K562 (cell line): ENCODE data around the gene VIM. TPM values are rescaled to one million over a fixed set of nuclear protein-coding genes. Genes with fewer than 3 reads are reported as not detected.

Experiments
- CEBPZ ChIP-seq: fragments of 150-350 bp; IDR thresholded peaks from 2 replicates; pipeline ENCODE4 v1.6.1; 2014; ENCODE audit warnings: low read depth, mild to moderate bottlenecking, low read length, borderline replicate concordance
- CHAMP1 ChIP-seq: fragments of 450-650 bp; IDR thresholded peaks from 2 replicates; pipeline ENCODE4 v1.6.1; 2016; ENCODE audit warnings: mild to moderate bottlenecking
- CREB3 ChIP-seq: fragments of 450-650 bp; conservative IDR thresholded peaks from 2 replicates; pipeline ENCODE4 v1.6.1; 2016; ENCODE audit warnings: missing genetic modification characterization, low read depth, mild to moderate bottlenecking, missing compliant biosample characterization, moderate library complexity
- DLX4 ChIP-seq: fragments of 250-450 bp; sonication (Bioruptor Pico); IDR thresholded peaks from 2 replicates; pipeline ENCODE4 v1.6.1; 2021; ENCODE audit warnings: mild to moderate bottlenecking
- ETS1 ChIP-seq: conservative IDR thresholded peaks from 2 replicates; pipeline ENCODE4 v1.6.1; 2011; ENCODE audit warnings: low read depth, mild to moderate bottlenecking, low read length; ENCODE audit not compliant: control insufficient read depth
- EWSR1 ChIP-seq: fragments of 450-650 bp; IDR thresholded peaks from 2 replicates; pipeline ENCODE4 v1.6.1; 2018; ENCODE audit warnings: borderline replicate concordance, mild to moderate bottlenecking, low read depth, moderate library complexity; ENCODE audit not compliant: partially characterized antibody
- FOXJ2 ChIP-seq: fragments of 200-800 bp; sonication (Bioruptor generic); IDR thresholded peaks from 2 replicates; pipeline ENCODE4 v1.6.1; 2016; ENCODE audit warnings: missing genetic modification characterization, missing compliant biosample characterization
- KLF13 ChIP-seq: fragments of 450-650 bp; IDR thresholded peaks from 2 replicates; pipeline ENCODE4 v1.6.1; 2016; ENCODE audit warnings: missing genetic modification characterization, low read depth, mild to moderate bottlenecking, missing compliant biosample characterization, moderate library complexity, borderline replicate concordance
- STAT6 ChIP-seq: sonication (generic); formaldehyde crosslinking; IDR thresholded peaks from 2 replicates; pipeline ENCODE4 v1.8.1; 2023; ENCODE audit warnings: mild to moderate bottlenecking, missing genetic modification reagents
- ZNF174 ChIP-seq: fragments of 250-450 bp; sonication (Bioruptor Pico); IDR thresholded peaks from 2 replicates; pipeline ENCODE4 v1.4.0; 2020; ENCODE audit warnings: mild to moderate bottlenecking
- ZNF274 ChIP-seq: IDR thresholded peaks from 2 replicates; pipeline ENCODE4 v1.6.1; 2011; ENCODE audit warnings: low read depth, mild to moderate bottlenecking, low read length, moderate library complexity, borderline replicate concordance
- ZNF395 ChIP-seq: fragments of 200-800 bp; sonication (Bioruptor generic); IDR thresholded peaks from 2 replicates; pipeline ENCODE4 v1.6.1; 2017; ENCODE audit warnings: missing genetic modification characterization, missing compliant biosample characterization
- polyA plus RNA-seq, 8 experiments: library from polyadenylated mRNA; depleted of rRNA in 4 of 8; stranded (reverse) in 5 of 8; unstranded in 3 of 8; fragments of >200 nt; fragmentation: Nextera tagmentation in 2 of 8; fragmentation: Illumina TruSeq in 1 of 8; extraction: Ambion mirVana in 2 of 8; extraction: Trizol in 1 of 8; gene quantifications; 2 replicates each; pipeline versions ENCODE4 v1.2.1 to v1.2.3, GENCODE V29; 2011 to 2014; ENCODE audit warnings: inconsistent platforms in 1 of 8, missing spikeins in 1 of 8
- total RNA-seq, 7 experiments: library from RNA; depleted of rRNA in 6 of 7; stranded (reverse); fragments of >200 nt in 6 of 7; fragmentation: Illumina TruSeq in 2 of 7; extraction: Trizol in 2 of 7; gene quantifications; 2 replicates each; pipeline versions ENCODE4 v1.2.1 to v1.2.3, GENCODE V29; 2011 to 2021; ENCODE audit warnings: low replicate concordance in 1 of 7

The VIM gene
- total and polyA plus RNA-seq, 9 of the 15 experiments (the other 6 are each of a cell fraction or from before 2014, with no cell fraction given), result 86.0 to 621 (median 383) TPM

- peak; percentile 75 for TF ChIP-seq CHAMP1
- TF ChIP-seq STAT6 (CRISPR knock-in tag), result 0 out of 2 replicates have a peak, but pooled peaks have one; percentile 22
- no peak for TF ChIP-seq CREB3
- TF ChIP-seq KLF13 (tag), result peak; percentile 87; the same call in 1 of the 2 replicates
- no peak for TF ChIP-seq DLX4 (CRISPR knock-in tag)
- TF ChIP-seq ETS1, result no peak
- TF ChIP-seq FOXJ2, result no peak
- TF ChIP-seq CEBPZ, result no peak
- TF ChIP-seq ZNF174 (CRISPR knock-in tag), result no peak
- no peak for TF ChIP-seq ZNF274
- TF ChIP-seq ZNF395, result no peak; the same call in 1 of the 2 replicates
- TF ChIP-seq EWSR1, result no peak
Measured at GRCh38 chr10:17229967-17230682, 2.1 kb downstream of the VIM start (continued).
